ENCODE data around the gene CEP76. TPM values are rescaled to one million over a fixed set of nuclear protein-coding genes. Genes with fewer than 3 reads are reported as not detected.

CEP76 gene
- polyA plus RNA-seq, 1 donor from 2014 or later, result 21.4 TPM

DNA sequence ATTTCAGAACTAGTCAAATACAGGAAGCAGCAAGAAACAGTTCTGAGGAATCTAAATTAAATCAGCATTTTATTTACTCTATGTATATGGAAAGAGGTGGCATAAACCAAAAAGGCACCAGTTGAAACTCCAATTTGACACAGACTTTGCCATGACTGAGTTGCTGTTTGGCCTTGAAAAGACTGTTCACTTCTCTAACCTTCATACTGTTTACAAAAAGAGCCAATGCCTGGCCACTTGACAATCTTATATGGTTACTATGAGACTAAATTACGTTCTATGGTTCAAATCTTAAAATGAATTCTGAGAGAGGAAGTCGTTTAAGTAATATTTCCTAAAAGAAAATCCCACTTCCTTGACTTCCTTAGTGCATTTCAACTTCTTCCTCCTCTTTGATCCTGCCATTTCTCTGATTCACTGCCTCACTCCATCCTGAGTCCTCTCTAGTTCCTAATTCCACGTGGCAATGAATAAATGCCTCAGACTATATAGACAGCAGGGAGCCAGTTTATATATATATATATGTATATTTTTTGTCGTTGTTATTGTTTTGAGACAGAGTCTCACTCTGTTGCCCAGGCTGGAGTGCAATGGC is 13.2 kb downstream of the CEP76 start:
- Histone ChIP-seq H3K9me2 (ENCODE audit: insufficient read depth, low read length) (no peaks in the 10 kb centered on the region), H3K27me3 (ENCODE audit: insufficient read depth, low read depth, low read length) (no peaks in the 10 kb centered on the region), H3F3A (ENCODE audit: insufficient read depth, low read length, poor library complexity, severe bottlenecking) (no peaks in the 10 kb centered on the region), H4K20me1 (ENCODE audit: insufficient read depth) (no peaks in the 10 kb centered on the region), H3K36me3 (ENCODE audit: insufficient read depth, low read length) (no peaks in the 10 kb centered on the region), H3K4me2 (ENCODE audit: low read length) (no peak overlapping the region), H3K9me3 (ENCODE audit: low read length) (no peaks in the 10 kb centered on the region), H3K9ac (ENCODE audit: low read length) (no peak overlapping the region), H2AFZ (ENCODE audit: low read depth, low read length) (no peak overlapping the region), H3K79me2 (replicated peaks; ENCODE audit: insufficient read depth, low read length) (no peaks in the 10 kb centered on the region), H3K4me3 (ENCODE audit: low read length) (no peak overlapping the region), H3K27ac (ENCODE audit: low read length) (no peak overlapping the region)
- TF ChIP-seq MXI1 (conservative IDR thresholded peaks at IDR 0.05; ENCODE audit: poor library complexity, severe bottlenecking), result no peak
- no peak for TF ChIP-seq EP300 (conservative IDR thresholded peaks at IDR 0.05; ENCODE audit: poor library complexity, severe bottlenecking)
- no peak for TF ChIP-seq REST (IDR thresholded peaks at IDR 0.05; ENCODE audit: borderline replicate concordance)
- no peak for TF ChIP-seq POLR2AphosphoS5 (IDR thresholded peaks at IDR 0.05)
- TF ChIP-seq, protein P1, sequence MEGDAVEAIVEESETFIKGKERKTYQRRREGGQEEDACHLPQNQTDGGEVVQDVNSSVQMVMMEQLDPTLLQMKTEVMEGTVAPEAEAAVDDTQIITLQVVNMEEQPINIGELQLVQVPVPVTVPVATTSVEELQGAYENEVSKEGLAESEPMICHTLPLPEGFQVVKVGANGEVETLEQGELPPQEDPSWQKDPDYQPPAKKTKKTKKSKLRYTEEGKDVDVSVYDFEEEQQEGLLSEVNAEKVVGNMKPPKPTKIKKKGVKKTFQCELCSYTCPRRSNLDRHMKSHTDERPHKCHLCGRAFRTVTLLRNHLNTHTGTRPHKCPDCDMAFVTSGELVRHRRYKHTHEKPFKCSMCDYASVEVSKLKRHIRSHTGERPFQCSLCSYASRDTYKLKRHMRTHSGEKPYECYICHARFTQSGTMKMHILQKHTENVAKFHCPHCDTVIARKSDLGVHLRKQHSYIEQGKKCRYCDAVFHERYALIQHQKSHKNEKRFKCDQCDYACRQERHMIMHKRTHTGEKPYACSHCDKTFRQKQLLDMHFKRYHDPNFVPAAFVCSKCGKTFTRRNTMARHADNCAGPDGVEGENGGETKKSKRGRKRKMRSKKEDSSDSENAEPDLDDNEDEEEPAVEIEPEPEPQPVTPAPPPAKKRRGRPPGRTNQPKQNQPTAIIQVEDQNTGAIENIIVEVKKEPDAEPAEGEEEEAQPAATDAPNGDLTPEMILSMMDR (IDR thresholded peaks at IDR 0.05; ENCODE audit: poor library complexity, severe bottlenecking), result no peak
- no peak for TF ChIP-seq EZH2 (IDR thresholded peaks at IDR 0.05; ENCODE audit: borderline replicate concordance, insufficient read depth, low read length, poor library complexity, severe bottlenecking)
- no peak for TF ChIP-seq TAF1 (IDR thresholded peaks at IDR 0.05; ENCODE audit: low read depth)
- TF ChIP-seq RAD21 (conservative IDR thresholded peaks at IDR 0.05), result no peak
- TF ChIP-seq SMC3 (conservative IDR thresholded peaks at IDR 0.05; ENCODE audit: poor library complexity), result no peak

DNA sequence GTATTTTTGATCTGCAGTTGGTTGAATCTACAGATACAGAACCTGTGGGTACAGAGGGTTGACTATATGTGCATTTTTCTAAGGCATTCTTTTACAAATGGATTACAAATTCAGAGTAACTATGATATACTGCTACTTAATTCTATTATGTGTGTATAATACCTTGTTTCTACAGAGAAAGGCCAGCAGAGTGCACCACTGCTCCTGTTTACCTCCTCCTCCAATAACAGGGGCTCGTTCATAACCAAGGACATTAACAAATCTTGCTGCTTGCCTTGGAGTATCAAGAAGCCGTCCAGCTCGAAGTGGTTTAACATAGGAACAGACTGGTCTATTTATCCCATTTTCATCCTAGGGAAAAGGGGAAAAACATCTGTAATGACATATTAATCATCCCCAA is 16.4 kb downstream of the CEP76 start:
- no peak overlapping the region for H3K27ac ChIP-seq (ENCODE audit: low read length)
- H3K79me2 ChIP-seq (replicated peaks; ENCODE audit: insufficient read depth, low read length), result no peaks in the 10 kb centered on the region
- no peak overlapping the region for H3K9ac ChIP-seq (ENCODE audit: low read length)
- no peaks in the 10 kb centered on the region for H3K9me3 ChIP-seq (ENCODE audit: low read length)
- H3F3A ChIP-seq (ENCODE audit: insufficient read depth, low read length, poor library complexity, severe bottlenecking), result no peaks in the 10 kb centered on the region
- no peaks in the 10 kb centered on the region for H3K9me2 ChIP-seq (ENCODE audit: insufficient read depth, low read length)
- no peak overlapping the region for H3K4me2 ChIP-seq (ENCODE audit: low read length)
- TF ChIP-seq REST (IDR thresholded peaks at IDR 0.05; ENCODE audit: borderline replicate concordance), result no peak
- TF ChIP-seq, protein P1 (IDR thresholded peaks at IDR 0.05; ENCODE audit: poor library complexity, severe bottlenecking), result peak; percentile 29
- peak; percentile 20 for TF ChIP-seq SMC3 (conservative IDR thresholded peaks at IDR 0.05; ENCODE audit: poor library complexity)
- TF ChIP-seq RAD21 (conservative IDR thresholded peaks at IDR 0.05), result no peak
- H4K20me1 ChIP-seq (ENCODE audit: insufficient read depth), result no peaks in the 10 kb centered on the region
- H3K4me3 ChIP-seq (ENCODE audit: low read length), result no peak overlapping the region
- H3K27me3 ChIP-seq (ENCODE audit: insufficient read depth, low read depth, low read length), result no peaks in the 10 kb centered on the region
- H2AFZ ChIP-seq (ENCODE audit: low read depth, low read length), result no peak overlapping the region
- H3K36me3 ChIP-seq (ENCODE audit: insufficient read depth, low read length), result no peaks in the 10 kb centered on the region

Data from neural cell (in vitro differentiated cells).